Subcutaneous adipose tissue (tissue), 4 donors: ENCODE data around the gene IQCK. TPM values are rescaled to one million over a fixed set of nuclear protein-coding genes. Genes with fewer than 3 reads are reported as not detected.

Experiments used
- CTCF ChIP-seq: fragments of 450-650 bp; IDR thresholded peaks from one replicate; pipeline ENCODE4 v1.5.1; 2016; ENCODE audit warnings: low read depth, mild to moderate bottlenecking, control low read depth, antibody characterized with exemption, moderate library complexity
- total RNA-seq, 4 donors: library from RNA; depleted of rRNA; stranded (reverse); fragments of >200 nt; gene quantifications; one replicate each; pipeline ENCODE4 v1.1.0, GENCODE V29; 2016

The IQCK gene
- total RNA-seq, 4 donors from 2014 or later: 16.7 to 37.0 (median 26.9) TPM

GRCh38 chr16:19853742-19854542 lies 135.9 kb downstream of the IQCK start:
- TF ChIP-seq CTCF: no peak

DNA sequence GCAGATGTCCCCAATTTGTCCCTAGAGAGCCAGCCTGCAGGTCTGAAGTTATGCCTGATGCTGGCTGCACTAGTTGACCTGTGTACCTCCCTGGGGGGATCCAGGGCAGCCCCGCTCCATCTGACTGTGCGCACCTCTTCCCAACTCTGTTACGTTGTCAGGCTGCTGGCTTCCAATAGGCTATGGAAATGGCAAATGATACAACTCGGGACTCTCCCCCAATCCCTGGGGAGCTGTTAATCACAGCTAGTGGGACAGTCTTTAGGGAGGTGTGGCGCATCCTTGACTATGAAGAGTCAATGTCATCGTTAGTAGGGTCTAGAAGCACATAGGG lies 136.4 kb downstream of the IQCK start:
- no peak for TF ChIP-seq CTCF

GRCh38 chr16:19856120-19856519 lies 138.0 kb downstream of the IQCK start:
- no peak for TF ChIP-seq CTCF

- no peak for TF ChIP-seq CTCF
Observed at GRCh38 chr16:19857593-19858339, 139.7 kb downstream of the IQCK start.

DNA sequence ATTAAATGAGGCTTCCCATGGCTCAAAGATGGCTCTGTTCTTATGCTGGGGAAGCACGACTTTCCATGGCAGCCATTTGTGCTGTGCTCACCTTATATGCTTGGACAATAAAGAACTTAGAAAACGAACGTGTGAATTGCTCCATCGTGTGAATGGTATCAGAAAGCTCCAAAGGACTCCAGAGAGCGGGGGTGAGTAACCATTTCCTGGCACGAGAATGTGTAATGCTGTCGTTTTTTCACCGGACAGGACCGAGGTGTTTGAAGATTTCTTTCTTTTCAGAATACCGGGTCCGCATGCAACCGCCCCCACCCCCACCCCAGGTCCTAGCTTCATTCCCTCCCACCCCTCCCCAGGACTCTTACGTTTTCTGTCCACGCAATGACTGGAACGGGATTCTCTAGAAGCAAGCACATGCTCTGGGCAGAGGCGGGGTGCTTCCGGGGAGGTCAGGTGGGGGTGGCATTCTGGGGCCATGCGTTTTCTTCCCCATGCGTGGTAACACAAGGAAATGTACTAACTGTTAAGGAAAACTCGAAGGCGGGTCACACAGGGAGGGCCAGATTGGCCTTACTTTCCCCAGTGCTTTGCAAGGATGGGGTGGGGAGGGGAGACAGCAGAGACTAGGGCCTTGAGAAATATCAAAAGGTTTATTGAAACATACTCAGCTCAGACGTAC lies 140.4 kb downstream of the IQCK start:
- no peak for TF ChIP-seq CTCF

GRCh38 chr16:19859166-19859565 lies 141.1 kb downstream of the IQCK start:
- TF ChIP-seq CTCF: no peak

GRCh38 chr16:19859603-19860002 lies 141.5 kb downstream of the IQCK start:
- no peak for TF ChIP-seq CTCF
